SIG-M5 (cell line): Measurements from ENCODE around the gene GRIA4.
"Not testable (repeated sequence)": the region's sequence is repeated elsewhere in the genome, so short reads cannot be mapped to it uniquely, and the experiment has no call there.

Source experiments
- DNase-seq: peaks from one replicate; lab custom pipeline; 2025; lab: John Stamatoyannopoulos, UW

GRIA4 gene

DNA sequence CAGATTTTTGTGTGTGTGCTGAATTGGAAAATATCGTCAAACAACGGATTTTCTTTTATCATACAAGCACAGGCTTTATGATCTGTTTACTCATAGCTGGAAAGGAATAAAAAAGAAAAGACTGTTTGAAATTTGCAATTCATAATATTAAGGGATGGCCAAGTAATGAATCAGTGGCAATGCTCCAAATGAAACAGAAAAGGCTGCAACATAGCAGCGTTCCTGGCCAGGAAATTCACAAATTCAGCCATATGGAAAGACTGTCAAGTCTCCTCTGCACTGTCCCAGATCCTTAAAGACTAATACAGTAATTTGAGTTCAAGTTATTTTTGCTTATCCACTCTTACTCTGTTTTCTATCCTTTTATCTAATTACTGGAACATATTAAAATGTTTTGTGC is 313.9 kb downstream of the GRIA4 start:
- DNase-seq = no peak

DNA sequence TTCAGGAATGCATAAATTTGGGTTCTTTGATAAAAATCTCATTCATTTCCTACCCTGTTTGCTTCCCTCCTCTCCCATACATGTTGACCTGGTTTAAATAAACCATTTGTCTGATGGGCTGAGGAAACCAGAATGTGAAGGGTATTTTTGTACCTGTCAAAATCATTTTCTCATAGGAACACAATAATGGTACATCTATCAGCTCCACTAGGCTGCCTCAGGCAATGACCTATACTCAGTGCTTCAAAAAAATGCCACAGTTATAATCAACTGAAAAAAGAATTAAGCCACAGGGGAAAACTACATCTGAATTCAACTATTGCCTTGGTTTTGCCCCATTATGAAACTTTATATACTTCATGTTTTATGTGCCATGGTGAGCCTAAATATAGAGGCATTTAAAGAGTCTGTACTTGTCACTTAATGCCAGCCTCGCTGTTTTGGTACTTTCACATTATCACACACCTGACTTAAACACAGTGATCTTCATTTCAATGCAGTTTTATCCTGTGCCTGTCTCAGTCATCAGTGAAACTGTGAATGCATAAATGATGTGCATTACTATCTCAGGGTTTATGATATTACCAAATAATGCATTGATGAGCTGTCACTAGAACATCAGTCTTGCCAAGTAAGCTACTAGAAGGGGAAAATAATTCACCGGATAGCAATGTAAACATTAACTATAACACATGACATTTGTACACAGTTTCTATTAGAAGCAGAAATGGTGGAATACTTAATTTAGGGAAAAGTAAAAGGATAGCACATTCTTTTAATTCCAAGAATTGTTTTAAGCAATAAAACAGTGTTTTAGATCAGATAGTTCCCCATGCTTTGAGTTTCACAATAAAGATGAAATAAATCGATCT is 319.4 kb downstream of the GRIA4 start:
- DNase-seq = no peak

DNA sequence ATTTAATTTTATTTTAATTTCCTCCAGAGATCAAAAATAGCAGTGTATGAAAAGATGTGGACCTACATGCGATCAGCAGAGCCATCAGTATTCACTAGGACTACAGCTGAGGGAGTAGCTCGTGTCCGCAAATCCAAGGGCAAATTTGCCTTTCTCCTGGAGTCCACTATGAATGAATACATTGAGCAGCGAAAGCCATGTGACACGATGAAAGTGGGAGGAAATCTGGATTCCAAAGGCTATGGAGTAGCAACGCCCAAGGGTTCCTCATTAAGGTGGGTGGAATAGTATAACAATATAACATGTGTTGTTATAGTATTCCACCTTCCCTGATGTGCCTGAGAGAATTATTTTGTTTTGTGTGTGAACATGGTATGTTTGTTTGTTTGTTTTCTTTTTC is 323.8 kb downstream of the GRIA4 start:
- DNase-seq = no peak

DNA sequence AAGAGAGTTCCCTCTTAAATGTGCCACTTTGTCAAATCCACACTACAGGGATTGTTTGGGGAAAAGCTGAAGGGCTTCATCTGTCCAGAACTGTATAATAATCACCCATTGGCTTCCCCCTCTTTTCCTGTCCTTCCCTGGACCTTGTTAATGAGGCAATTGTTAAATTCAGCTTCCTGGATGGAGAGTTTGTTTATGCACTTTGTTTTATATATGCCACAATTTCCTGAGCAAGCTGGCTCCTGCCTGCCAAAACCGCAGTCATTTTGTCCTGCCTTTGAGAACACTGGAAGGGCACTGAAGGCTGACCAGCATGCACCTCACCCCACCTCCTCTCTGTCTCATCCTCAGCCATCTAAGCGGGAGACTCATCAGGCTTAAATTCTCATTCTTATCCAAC is 325.9 kb downstream of the GRIA4 start:
- DNase-seq = no peak

DNA sequence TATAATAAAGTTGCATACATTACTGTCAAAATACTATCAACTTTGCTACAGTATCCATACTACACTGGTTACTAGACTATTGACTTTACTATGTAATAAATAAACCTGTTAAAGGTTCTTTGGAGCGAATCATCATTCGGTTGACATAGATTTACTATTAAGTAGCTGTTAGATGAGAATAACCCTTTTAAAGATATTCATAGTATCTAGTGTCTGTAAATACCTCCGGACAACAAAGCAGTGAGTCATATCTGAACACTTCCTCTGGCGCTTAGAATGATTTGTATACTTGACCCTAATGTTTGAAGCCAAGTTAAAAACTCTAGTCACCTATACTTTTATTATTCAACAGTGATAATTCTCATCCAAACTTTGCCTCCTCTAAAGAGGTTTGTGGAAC is 327.5 kb downstream of the GRIA4 start:
- DNase-seq = no peak

DNA sequence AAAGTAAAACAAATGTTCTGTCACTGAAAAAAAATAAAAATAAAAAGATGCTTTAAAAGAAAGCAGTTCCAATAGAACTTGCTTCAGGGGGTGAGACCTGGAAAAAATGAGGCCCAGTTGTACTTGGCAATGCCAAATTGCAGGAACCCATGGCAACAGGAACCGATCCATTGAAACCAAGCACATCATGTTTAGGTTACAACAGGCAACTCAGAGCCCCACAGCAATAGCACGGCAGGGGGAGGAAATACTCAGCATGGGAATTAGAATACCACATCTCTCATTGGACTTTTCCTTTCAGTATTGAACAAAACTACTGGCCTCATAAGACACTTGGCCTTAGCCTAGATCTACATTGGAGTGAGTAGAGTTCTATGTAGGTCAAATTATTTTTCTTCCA is 327.9 kb downstream of the GRIA4 start:
- DNase-seq = no peak

DNA sequence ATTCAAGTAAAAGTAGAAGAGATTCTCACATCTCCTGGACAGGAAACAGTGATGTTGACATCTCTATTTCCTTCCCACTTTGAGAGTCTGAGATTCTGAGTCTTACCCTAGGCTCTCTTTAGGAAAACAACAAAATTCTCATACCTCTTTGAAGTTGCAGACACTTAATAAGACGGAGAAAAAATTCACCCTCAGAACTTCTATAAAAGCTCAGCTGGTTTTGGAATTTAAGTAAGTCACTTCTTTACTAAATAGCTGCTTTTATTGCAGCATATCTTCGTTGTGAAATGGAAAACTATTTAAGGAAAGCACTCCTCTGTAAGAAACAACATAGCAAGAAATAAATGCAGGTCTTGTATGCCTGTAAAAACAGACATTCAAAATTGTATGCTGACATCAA is 333.0 kb downstream of the GRIA4 start:
- DNase-seq = no peak

DNA sequence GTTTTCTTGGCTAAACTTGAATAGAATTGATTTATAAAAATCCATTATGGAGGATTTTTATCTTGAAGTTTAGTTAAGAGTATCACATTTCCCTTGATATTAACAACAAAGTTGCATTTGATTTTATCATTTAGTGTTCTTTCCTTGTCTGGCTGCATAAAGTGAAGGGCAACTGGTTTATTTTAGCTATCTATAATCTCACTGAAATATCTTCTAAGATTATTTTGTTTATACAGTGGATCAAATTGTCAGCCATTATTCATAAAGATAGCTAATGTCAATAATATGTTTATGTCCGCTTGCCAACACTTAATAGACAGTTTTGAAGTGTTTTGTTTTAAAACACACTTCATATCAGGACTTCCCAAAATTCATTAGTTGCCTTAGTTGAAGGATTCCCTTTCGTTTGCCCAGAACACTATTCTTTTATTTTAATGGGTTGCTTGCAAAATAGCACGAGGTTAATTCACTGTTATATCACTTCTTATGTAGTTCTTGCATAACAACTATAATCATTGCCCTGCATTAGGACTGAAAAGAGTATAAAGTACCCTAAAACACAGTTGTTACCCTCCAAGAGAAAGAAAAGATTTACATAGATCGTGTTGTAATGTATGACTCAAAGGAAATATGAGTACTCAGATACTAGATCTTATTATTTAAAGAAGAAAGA is 339.2 kb downstream of the GRIA4 start:
- no peak for DNase-seq

DNA sequence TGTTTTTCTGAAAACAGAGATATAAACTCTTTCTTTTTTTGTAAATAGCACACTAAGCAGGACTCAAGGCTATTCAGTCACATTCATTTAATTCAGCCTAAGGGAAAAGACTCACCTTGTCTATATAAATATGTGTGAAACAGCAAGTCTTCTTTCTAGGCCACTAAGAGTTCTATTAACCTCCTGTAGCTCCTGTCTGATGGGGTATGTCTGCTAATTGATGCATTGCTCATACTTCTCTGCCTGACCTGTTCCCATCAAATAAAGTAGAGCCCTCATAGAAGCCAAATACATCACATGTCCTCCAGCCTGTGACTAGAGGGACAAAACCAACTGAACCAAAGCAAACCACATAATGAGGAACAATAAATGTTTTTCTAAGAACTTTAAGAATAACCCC is 344.0 kb downstream of the GRIA4 start:
- DNase-seq = no peak

DNA sequence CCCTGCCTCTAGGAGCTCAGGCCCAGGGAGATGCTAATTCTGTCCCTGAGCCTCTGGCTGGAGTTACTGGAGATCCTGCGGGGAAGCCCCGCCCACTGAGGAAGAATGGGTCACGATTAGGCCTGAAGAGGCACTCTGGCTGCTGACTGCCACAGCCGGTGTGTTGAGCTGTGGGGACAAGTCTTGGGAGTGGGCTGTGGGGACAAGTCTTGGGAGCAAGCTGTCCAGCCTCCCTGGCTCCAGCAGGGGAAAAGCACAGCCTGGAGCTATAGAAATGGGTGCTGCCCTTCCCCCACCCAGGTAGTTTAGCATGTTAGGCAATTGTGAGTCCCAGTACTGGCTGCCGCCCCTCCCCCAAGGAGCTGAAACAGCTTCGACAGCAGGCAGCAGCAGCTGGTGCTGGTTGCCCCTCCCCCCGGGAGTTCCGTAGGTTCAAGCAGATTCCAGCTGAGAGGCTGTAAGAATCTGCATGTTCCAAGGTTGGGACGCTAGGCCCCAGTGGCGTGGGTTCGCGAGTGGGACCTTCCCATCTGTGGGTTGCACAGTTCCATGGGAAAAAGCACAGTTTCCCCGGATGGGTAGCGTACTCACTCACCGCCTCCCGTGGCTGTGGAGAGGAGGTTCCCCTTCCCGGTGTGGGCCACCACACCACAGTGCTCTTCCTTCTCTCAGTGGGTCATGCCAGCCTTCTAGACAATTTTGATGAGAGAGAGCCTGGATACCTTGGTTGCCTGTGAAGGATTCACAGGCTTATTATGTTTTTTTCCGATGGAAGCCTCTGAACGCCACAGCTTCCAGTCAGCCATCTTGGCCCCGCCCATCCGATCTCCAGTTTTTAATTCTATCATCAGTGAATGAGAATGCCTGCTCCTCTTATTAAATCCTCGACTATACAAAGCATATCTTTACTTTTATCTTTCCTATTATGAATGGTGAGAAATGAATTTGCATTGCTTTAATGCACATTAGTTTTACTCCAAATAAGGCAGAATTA is 350.7 kb downstream of the GRIA4 start:
- no peak for DNase-seq

DNA sequence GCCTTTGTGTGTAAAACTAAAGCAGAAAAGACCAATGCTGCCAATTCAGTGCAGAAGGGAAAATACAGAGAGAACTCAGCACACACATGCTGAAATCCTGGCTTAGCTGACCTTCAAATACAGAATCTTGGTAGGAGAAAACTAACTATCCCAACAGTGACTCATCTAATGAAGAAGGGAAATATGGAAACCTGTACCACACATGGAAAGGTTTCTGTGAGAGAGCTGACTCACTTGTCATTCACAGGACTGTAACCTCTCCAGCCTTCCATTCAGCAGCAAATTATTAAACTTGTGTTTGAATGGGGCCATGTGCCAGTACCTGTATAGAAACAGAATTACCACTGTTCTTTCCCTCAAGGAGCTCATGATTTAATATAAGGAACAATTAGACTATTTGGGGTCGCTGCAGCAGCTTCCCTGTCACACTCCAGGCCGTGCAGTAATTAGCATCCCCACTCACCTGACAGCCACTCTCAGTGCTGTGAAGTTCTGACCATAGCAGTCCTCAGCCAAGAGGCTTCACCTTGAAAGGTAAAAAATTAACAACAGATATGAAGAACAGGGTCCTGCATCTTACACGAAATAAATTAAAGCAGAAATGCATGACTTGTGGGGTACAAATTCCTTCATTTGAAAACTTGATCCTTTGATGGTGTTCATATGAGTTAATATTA is 358.3 kb downstream of the GRIA4 start:
- no peak for DNase-seq

DNA sequence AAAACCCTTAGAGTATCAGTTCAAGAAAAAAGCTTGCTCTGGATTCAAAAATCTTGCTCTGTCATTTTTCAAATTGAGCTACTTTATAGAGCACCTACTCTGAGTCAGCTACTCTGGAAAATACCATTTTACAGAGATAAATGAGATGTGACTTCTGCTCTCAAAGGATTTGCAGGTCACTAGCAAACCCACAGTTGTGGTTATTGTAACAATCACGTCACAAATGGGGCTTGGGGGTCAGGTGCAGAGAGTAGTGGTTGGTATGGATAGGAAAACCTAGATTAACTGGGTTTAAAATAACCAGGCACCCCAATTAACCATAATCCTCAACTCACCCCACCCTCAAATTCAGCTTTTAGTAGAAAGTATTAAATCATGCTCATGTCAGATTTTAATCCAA is 359.9 kb downstream of the GRIA4 start:
- DNase-seq = no peak

DNA sequence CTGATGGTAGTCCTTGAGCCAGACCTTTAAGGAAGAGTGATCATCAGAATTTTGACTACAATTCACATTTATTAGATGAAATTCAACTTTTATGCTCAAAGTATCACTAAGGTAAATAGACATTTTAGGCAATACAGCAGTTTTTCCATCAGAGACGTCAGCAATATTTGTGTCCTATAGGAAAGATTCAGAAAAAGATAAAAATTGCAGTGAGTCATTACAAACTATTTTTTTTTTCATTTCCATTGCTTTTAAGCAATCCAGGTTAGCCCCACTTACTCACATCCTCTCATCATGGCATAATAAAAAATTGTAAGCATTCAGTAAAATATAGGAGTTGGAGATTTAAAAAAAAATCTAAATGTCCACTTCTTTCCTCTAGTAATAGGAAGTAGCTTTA is 365.3 kb downstream of the GRIA4 start:
- no peak for DNase-seq

DNA sequence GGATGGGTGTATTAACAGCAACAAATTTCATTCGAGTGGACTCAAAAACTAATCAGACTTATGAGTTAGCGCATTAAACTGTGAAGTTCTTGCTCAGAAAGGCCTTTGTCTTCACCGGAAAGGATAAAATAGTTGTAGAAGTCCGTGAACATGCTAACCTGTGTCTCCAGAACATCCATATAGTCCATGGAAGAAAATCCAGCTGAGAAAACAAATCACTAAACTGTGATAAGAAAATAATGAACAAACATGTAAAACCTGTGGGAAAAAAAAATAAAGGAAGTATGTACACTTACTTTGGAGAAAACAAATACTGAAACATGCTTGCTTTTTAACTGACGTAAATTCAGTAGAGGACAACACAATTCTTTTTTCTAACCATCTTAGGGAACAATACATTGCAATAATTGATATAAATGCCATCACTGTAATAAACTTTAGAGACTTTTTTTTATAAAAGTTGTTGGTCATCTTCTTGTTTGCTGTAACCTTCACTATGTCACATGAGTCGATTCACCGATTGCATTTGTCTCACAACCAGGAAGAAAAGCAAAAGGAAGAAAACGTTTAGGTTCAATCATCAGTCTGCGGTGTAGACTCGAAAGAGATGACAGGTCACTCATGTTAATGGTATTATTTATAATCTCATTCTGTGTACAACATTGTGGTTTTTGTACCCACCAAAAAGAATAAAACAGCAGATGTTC is 370.3 kb downstream of the GRIA4 start:
- DNase-seq = no peak

DNA sequence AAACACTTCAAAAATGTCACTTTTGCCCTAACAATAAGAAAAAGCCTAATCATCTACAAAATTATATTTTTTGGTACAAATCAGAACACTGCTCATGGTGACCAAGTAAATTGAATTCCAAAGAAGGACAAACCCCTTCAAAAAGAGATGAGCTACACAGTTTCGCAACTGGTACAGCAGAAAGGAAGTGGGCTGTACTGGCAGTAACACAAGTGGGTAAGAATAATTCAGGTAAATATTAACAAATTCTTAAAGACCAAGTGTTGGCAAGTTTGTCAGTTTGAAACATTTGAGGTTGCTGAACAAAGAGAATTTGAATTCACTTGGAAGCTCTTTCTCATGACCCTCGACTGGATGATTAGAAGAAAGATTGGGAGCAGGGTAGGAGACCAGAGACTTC is 376.7 kb downstream of the GRIA4 start:
- no peak for DNase-seq

DNA sequence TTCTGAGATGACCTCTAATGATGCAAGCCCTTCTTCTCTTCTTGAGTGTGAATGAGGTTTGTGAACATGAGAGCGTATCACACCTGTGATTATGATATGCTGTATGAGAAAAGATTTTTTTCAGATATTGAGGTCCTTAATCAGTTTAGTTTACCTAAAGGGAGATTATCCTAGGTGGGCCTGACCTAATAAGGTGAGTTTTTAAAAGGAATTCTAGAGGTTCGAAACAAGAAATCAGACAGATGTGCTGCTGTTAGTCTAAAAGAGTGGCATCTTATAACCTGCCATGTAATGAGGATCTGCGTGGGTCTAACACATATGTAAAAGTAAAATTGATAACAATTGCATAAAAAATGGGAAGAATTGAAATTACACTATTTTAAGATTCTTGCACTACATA is 378.3 kb downstream of the GRIA4 start:
- no peak for DNase-seq

DNA sequence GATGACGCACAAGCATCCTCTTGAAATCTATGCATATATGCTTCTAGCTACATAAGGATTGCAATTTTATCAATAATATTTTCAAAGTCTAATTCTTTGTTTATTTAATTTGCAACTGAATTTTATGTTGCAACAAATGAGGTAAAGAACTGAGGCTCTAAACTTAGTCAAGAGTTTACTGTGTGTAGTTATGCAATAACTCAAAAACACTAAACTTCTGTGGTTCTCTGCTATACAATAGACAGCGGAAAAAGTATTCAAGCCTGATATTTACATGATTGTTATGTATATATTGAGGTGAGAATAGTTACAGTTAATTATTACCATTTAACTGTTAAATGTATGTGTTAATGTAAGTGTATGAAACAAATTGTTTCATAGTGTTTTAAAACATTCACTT is 379.3 kb downstream of the GRIA4 start:
- DNase-seq = no peak

DNA sequence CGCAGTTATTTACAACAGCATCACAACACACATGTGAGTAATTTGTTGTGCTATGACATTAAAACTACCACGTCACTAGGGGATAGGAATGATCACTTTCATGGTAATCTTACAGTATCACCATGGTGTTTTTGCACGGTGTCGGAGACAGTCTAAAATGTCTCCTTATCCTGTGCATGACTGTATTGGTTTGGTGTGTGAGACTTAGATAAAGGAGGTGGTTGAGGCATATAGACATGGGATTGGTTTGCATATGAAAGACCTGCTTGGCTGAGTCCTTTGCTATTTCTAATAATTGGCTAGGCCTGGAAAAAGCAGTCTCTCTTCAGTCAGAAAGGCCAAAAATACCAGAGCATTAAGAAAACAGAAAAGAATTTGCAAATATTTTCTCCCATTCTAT is 382.0 kb downstream of the GRIA4 start:
- DNase-seq = no peak

DNA sequence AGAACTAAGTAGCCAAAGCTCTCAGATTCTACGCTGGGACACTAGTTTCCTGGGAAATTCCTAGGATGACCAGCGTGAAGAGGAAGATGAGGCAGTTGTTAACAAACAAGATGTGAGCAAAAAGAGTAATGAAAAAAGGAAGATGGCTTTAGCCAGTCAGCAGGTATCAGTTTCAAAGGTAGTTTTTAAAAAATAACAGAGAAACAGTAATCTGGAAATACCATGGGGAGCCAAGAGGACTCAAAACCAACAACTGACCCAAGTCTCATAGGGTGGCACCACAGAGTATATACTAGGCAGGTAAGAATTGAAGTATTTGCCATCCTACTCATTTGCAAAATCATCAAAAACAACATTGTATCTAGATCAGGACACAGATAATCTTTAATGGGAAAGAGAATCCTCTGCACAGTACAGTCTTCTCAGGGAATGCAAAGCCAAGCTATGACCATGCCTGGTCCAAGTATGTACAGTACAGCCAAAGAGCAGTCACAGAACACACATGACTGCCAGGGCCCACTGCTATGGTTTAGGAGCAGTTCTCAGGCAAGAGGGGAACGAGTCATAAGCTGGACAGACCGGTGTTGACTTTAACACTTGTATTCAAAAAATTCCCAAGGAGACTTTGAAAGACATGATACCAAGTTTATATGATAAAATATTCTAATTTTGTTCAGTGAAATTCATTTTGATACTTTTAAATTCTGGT is 391.6 kb downstream of the GRIA4 start:
- no peak for DNase-seq

DNA sequence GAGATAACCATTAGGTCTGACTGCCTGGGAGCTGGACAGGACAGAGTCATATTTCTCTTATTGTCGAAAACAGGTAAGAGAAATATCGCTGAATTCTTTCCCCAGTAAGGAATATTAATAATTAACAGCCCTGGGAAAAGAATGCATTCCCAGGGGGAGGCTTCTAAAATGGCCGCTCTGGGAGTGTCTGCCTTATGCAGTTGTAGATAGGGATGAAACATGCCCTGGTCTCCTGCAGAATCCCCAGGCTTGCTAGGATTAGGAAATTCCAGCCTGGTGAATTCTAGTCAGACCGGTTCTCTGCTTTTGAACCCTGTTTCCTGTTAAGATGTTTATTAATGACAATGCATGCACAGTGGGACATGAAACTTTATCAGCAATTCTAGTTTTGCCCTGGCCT is 393.2 kb downstream of the GRIA4 start:
- DNase-seq = not testable (repeated sequence)

DNA sequence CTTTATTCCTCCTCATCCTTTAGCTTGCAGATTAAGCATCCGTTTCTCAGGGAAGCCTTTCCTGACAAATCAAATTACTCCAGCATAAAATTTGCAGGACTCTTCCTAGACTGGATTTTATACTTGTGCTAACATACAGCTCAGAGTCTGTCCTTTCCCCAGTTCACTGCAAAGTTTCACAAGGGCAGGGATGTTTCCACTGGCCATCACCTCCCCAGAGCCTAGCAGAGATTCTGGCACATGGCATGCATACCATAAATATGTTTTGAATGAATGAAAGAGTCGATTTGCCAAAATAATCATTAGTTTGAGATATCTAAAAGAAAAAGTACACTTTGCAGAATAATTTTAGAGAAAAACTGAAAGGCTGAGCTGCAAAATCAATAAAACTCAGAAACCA is 401.6 kb downstream of the GRIA4 start:
- DNase-seq = no peak
